OCI-LY1 (cell line): ENCODE measurements around the gene LAMA5.

Experiments
- H2AFZ ChIP-seq: fragments of 200-600 bp; sonication (generic), shearing (Covaris generic); 2 replicates; pipeline ENCODE4 v1.6.0; 2014; ENCODE audit warnings: antibody characterized with exemption, mild to moderate bottlenecking, low read length
- H3F3A ChIP-seq: fragments of 200-600 bp; sonication (generic), shearing (Covaris generic); 2 replicates; pipeline ENCODE4 v1.6.0; 2014; ENCODE audit warnings: mild to moderate bottlenecking, antibody characterized with exemption, low read length, moderate library complexity; ENCODE audit not compliant: insufficient read depth
- H3K27ac ChIP-seq: fragments of 200-600 bp; sonication (generic); 2 replicates; pipeline ENCODE4 v1.5.1; 2014; ENCODE audit warnings: low read length, mixed run types, mild to moderate bottlenecking, low read depth; ENCODE audit not compliant: poor library complexity, severe bottlenecking
- H3K27me3 ChIP-seq: fragments of 200-600 bp; sonication (generic); 2 replicates; pipeline ENCODE4 v1.6.0; 2014; ENCODE audit warnings: antibody characterized with exemption, mild to moderate bottlenecking, low read length, moderate library complexity; ENCODE audit not compliant: insufficient read depth
- H3K36me3 ChIP-seq: fragments of 200-600 bp; sonication (generic); 2 replicates; pipeline ENCODE4 v1.6.1; 2014; ENCODE audit warnings: mild to moderate bottlenecking, antibody characterized with exemption, low read length, moderate library complexity, mixed read lengths; ENCODE audit not compliant: insufficient read depth
- H3K4me1 ChIP-seq: fragments of 200-600 bp; sonication (generic); 2 replicates; pipeline ENCODE4 v1.5.1; 2014; ENCODE audit warnings: mild to moderate bottlenecking, low read length, moderate library complexity; ENCODE audit not compliant: insufficient read depth, severe bottlenecking
- H3K4me2 ChIP-seq: fragments of 200-600 bp; sonication (generic), shearing (Covaris generic); 2 replicates; pipeline ENCODE4 v1.6.1; 2014; ENCODE audit warnings: low read length
- H3K4me3 ChIP-seq: fragments of 200-600 bp; sonication (generic); 2 replicates; pipeline ENCODE4 v1.5.1; 2014; ENCODE audit warnings: low read length, low read depth, mild to moderate bottlenecking, mixed read lengths; ENCODE audit not compliant: poor library complexity, severe bottlenecking
- H3K79me2 ChIP-seq: fragments of 200-600 bp; shearing (Covaris generic); 2 replicates; pipeline ENCODE4 v1.6.1; 2016; ENCODE audit warnings: mixed run types, low read length, mixed read lengths; ENCODE audit not compliant: insufficient read depth
- H3K9ac ChIP-seq: fragments of 200-600 bp; sonication (generic), shearing (Covaris generic); 2 replicates; pipeline ENCODE4 v1.6.1; 2014; ENCODE audit warnings: mild to moderate bottlenecking, low read length, mixed read lengths
- H3K9me2 ChIP-seq: fragments of 200-600 bp; sonication (generic), shearing (Covaris generic); 2 replicates; pipeline ENCODE4 v1.6.1; 2014; ENCODE audit warnings: low read depth, mild to moderate bottlenecking, low read length, mixed read lengths
- H3K9me3 ChIP-seq: fragments of 200-600 bp; shearing (Covaris generic); 2 replicates; pipeline ENCODE4 v1.6.1; 2014; ENCODE audit warnings: low read length, mixed read lengths
- H4K20me1 ChIP-seq: fragments of 200-600 bp; sonication (generic), shearing (Covaris generic); 2 replicates; pipeline ENCODE4 v1.6.0; 2016; ENCODE audit warnings: mild to moderate bottlenecking, low read length; ENCODE audit not compliant: insufficient read depth
- CTCF ChIP-seq: fragments of 200-600 bp; sonication (generic), shearing (Covaris generic); IDR thresholded peaks from 2 replicates; pipeline ENCODE4 v1.5.1; 2017; ENCODE audit warnings: mild to moderate bottlenecking, antibody characterized with exemption, low read length, moderate library complexity, mixed read lengths
- EZH2 ChIP-seq: fragments of 200-600 bp; sonication (generic), shearing (Covaris generic); IDR thresholded peaks from 2 replicates; pipeline ENCODE4 v1.8.0; 2017; ENCODE audit warnings: borderline replicate concordance, mixed run types, mild to moderate bottlenecking, antibody characterized with exemption, low read length, moderate library complexity, mixed read lengths

Gene LAMA5

GRCh38 chr20:62332989-62333819, 33.9 kb downstream of the LAMA5 start:
- H4K20me1 ChIP-seq, result no peaks in the 10 kb centered on the region
- H3K9ac ChIP-seq, result no peak overlapping the region

GRCh38 chr20:62332421-62332820, 34.7 kb downstream of the LAMA5 start:
- Histone ChIP-seq H3K9ac (no peak overlapping the region), H3K4me1 (peaks cover 17% of the 10 kb centered on the region), H3K79me2 (no peaks in the 10 kb centered on the region), H3K27me3 (0 out of 2 replicates have a peak, but pooled peaks cover 4% of the 10 kb centered on the region), H2AFZ (no peak overlapping the region), H3F3A (no peaks in the 10 kb centered on the region), H3K4me3 (no peak overlapping the region), H3K36me3 (no peaks in the 10 kb centered on the region), H3K9me3 (no peaks in the 10 kb centered on the region), H3K9me2 (no peaks in the 10 kb centered on the region), H3K4me2 (no peak overlapping the region), H3K27ac (no peak overlapping the region), H4K20me1 (no peaks in the 10 kb centered on the region)
- TF ChIP-seq CTCF, result no peak
- no peak for TF ChIP-seq EZH2

More at GRCh38 chr20:62332989-62333819, 33.9 kb downstream of the LAMA5 start:
- no peak overlapping the region for H3K27ac ChIP-seq
- peaks cover 25% of the 10 kb centered on the region for H3K4me1 ChIP-seq
- no peak overlapping the region for H3K4me2 ChIP-seq
- H3K36me3 ChIP-seq, result no peaks in the 10 kb centered on the region
- H3F3A ChIP-seq, result no peaks in the 10 kb centered on the region
- H3K27me3 ChIP-seq, result no peaks in the 10 kb centered on the region
- H3K9me2 ChIP-seq, result no peaks in the 10 kb centered on the region
- TF ChIP-seq CTCF (no peak), EZH2 (no peak)
- H3K4me3 ChIP-seq, result no peak overlapping the region
- H3K79me2 ChIP-seq, result no peaks in the 10 kb centered on the region
- H3K9me3 ChIP-seq, result no peaks in the 10 kb centered on the region
- no peak overlapping the region for H2AFZ ChIP-seq

DNA sequence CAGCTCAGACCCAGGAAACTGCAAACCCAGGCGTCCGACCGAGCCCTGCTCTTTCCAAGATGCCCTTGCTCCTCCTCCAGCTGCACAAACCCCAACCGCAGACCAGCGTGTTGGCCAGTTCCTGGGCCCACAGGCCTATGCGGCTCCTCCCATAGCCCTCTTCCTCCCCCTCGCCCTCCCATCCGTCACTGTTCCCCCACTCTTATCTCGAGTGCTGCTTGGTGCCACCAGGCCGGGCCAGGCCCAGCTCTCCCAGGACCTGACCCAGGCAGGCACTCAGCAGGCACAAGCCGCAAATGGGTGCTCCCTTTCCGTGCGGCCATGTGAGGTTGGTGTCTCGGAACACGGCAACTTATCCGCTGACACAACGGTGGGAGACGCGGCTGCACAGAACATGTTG, 35.8 kb downstream of the LAMA5 start:
- Histone ChIP-seq H3K36me3 (no peaks in the 10 kb centered on the region), H3K27ac (no peak overlapping the region), H3K27me3 (0 out of 2 replicates have a peak, but pooled peaks cover 6% of the 10 kb centered on the region), H3F3A (no peaks in the 10 kb centered on the region), H2AFZ (no peak overlapping the region), H3K4me1 (peaks cover 8% of the 10 kb centered on the region), H4K20me1 (no peaks in the 10 kb centered on the region), H3K9me3 (no peaks in the 10 kb centered on the region), H3K9me2 (no peaks in the 10 kb centered on the region), H3K9ac (no peak overlapping the region), H3K4me2 (no peak overlapping the region), H3K79me2 (no peaks in the 10 kb centered on the region), H3K4me3 (no peak overlapping the region)
- TF ChIP-seq EZH2, result no peak
- TF ChIP-seq CTCF, result no peak
